Breast epithelium (tissue), 4 donors: Measurements from ENCODE around the gene MEPCE. TPM values are rescaled to one million over a fixed set of nuclear protein-coding genes. Genes with fewer than 3 reads are reported as not detected.

Experiments used
- DNase-seq, 2 donors: peaks; one replicate each; pipeline ENCODE4 v3.0.0-alpha.2; 2019; ENCODE audit warnings: low spot score in 2 of 2
- H3K27ac ChIP-seq, 2 donors: fragments of 200-600 bp; sonication (generic) in 1 of 2; one replicate each; pipeline ENCODE4 v1.5.1; 2016 to 2019; ENCODE audit warnings: mild to moderate bottlenecking in 1 of 2
- H3K27me3 ChIP-seq, 2 donors: fragments of 200-600 bp; sonication (generic) in 1 of 2; one replicate each; pipeline versions ENCODE4 v1.5.1 to v1.6.0; 2017 to 2019; ENCODE audit warnings: control low read depth in 1 of 2, mild to moderate bottlenecking in 1 of 2
- H3K36me3 ChIP-seq: fragments of 200-600 bp; one replicate; pipeline ENCODE4 v1.5.1; 2019
- H3K4me1 ChIP-seq, 2 donors: fragments of 200-600 bp; sonication (generic); one replicate each; pipeline ENCODE4 v1.5.1; 2016 to 2019; ENCODE audit warnings: control low read depth in 1 of 2
- H3K4me3 ChIP-seq, 3 donors: fragments of 200-600 bp; sonication (generic); 1 replicate in 2 of 3; 2 replicates in 1 of 3; pipeline ENCODE4 v1.5.1; 2016 to 2019; ENCODE audit warnings: mild to moderate bottlenecking in 3 of 3, moderate library complexity in 2 of 3
- H3K9me3 ChIP-seq, 2 donors: fragments of 200-600 bp; sonication (generic) in 1 of 2; one replicate each; pipeline ENCODE4 v1.5.1; 2016 to 2019; ENCODE audit warnings: control low read depth in 1 of 2
- POLR2A ChIP-seq: fragments of 450-650 bp; IDR thresholded peaks from one replicate; pipeline ENCODE4 v1.6.1; 2016; ENCODE audit warnings: antibody characterized with exemption, mild to moderate bottlenecking, moderate library complexity
- POLR2AphosphoS5 ChIP-seq, 3 donors: sonication (generic); formaldehyde crosslinking; IDR thresholded peaks; one replicate each; pipeline ENCODE4 v1.6.1; 2017; ENCODE audit warnings: antibody characterized with exemption in 3 of 3
- intact Hi-C: fragments of 100-400 bp; cut with DNase I; formaldehyde crosslinking; loops from one replicate; pipeline ENCODE4 v1.15.1; 2023; ENCODE audit warnings: low total_unique reads
- total RNA-seq, 3 donors: library from RNA; depleted of rRNA; stranded (reverse); fragments of >200 nt; gene quantifications; one replicate each; pipeline ENCODE4 v1.1.0, GENCODE V29; 2016
- TF ChIP-seq, protein P1 (sequence below), 3 donors: fragments of 450-650 bp; IDR thresholded peaks; one replicate each; pipeline ENCODE4 v1.5.1; 2016 to 2017; ENCODE audit warnings: antibody characterized with exemption in 3 of 3, mild to moderate bottlenecking in 3 of 3, moderate library complexity in 3 of 3

The MEPCE gene
- total RNA-seq, 3 donors from 2014 or later, result 26.5 to 41.4 (median 40.6) TPM

DNA sequence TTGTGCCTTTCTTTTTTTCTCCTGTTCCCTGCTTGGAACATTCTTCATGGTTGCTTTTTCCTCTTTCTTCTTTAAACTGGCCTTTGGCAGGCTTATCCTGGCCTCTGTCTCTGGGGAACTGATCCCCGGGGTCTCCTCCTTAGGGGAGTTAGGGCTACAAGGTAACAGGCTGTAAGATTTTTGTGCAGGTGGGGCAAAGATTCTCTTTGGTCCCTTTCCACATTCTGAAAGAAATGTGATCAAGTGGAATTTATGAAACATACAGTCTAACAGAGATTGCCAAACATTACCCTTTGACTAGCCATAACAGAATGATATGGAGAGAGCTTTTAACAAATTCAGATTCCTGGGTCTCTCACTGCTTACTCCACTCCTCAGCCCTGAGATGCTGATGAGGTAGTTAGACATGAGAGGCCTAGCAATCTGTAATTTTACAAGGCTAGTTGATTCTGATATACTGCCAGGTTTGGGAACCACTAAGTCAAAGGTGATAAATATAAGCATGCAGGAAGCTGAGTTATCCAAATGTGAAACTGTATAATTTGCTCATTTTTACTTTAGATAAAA lies 9.9 kb upstream of the MEPCE start:
- no peak for DNase-seq
- Histone ChIP-seq H3K9me3 (no peaks in the 10 kb centered on the region), H3K4me1 (no peaks in the 10 kb centered on the region), H3K27me3 (no peaks in the 10 kb centered on the region), H3K4me3 (no peak overlapping the region), H3K36me3 (no peaks in the 10 kb centered on the region), H3K27ac (no peak overlapping the region)
- TF ChIP-seq POLR2AphosphoS5 (IDR thresholded peaks at IDR 0.05) (no peak), POLR2A (no peak)
- intact Hi-C loops, result no loop called here

DNA sequence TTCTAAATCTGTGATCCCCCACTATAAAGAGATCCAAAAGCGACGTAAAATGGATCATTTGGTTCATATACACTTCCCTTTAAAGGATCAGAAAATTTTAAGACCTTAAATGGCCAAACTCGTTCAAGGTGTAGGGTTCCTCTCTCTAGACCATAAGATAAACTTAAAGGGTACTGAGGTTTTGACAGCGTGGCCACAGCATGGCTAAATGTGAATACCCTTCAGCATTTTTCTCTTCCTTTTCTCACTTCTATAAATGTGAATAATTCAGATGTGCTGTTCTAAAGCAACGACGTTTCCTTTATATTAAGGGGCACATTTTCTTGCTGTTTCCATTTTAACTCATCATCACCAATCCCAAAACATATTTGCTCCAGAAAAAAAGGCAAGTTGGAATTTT lies 6.3 kb upstream of the MEPCE start:
- Histone ChIP-seq H3K27ac (no peak overlapping the region), H3K4me3 (no peak overlapping the region), H3K27me3 (no peaks in the 10 kb centered on the region), H3K36me3 (no peaks in the 10 kb centered on the region), H3K4me1 (no peaks in the 10 kb centered on the region), H3K9me3 (no peaks in the 10 kb centered on the region)
- DNase-seq, result no peak
- TF ChIP-seq POLR2AphosphoS5 (IDR thresholded peaks at IDR 0.05) (no peak), POLR2A (no peak)
- TF ChIP-seq, protein P1, sequence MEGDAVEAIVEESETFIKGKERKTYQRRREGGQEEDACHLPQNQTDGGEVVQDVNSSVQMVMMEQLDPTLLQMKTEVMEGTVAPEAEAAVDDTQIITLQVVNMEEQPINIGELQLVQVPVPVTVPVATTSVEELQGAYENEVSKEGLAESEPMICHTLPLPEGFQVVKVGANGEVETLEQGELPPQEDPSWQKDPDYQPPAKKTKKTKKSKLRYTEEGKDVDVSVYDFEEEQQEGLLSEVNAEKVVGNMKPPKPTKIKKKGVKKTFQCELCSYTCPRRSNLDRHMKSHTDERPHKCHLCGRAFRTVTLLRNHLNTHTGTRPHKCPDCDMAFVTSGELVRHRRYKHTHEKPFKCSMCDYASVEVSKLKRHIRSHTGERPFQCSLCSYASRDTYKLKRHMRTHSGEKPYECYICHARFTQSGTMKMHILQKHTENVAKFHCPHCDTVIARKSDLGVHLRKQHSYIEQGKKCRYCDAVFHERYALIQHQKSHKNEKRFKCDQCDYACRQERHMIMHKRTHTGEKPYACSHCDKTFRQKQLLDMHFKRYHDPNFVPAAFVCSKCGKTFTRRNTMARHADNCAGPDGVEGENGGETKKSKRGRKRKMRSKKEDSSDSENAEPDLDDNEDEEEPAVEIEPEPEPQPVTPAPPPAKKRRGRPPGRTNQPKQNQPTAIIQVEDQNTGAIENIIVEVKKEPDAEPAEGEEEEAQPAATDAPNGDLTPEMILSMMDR (IDR thresholded peaks at IDR 0.05), result no peak
- intact Hi-C loops, result no loop called here

DNA sequence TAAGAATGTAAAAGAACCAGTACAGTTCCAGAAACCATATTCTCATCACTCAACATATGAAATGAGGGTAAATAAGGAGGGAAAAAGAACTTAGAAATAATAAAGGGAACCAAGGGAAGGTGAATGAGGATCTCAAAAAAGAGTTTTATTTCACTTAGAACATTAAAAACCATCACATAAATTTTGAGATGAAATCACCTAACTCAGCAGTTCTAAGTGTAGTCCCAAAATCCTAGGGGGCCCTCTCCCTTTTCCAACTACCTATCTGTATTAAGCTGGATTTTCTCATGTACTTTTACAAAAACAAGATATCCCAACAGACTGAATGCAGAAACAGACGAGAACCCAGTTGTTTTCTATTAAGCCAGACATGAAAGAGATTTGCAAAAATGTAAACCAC lies 4.3 kb upstream of the MEPCE start:
- intact Hi-C loops, result no loop called here
- DNase-seq, result no peak

DNA sequence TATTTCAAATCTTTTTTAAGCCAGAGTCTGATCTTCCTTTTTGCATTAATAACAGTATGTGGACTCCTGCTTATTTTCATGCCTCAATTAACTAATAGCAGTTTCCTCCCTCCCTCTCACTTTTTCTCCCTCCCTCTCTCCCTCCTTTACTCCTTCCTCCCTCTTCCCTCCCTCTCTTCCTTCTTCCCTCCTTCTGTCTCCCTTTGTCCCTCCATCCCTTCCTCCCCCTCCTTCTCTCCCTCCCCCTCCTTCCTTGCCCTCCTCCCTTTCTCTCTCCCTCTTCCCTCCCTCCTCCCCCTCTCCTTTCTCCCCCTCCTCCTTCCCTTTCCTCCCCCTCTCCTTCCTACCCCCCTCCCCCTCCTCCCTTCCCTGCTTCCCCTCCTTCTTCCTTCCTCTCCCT lies 3.1 kb upstream of the MEPCE start:
- Histone ChIP-seq H3K9me3 (no peaks in the 10 kb centered on the region), H3K4me3 (no peak overlapping the region), H3K27ac (no peak overlapping the region), H3K36me3 (no peaks in the 10 kb centered on the region), H3K4me1 (peaks cover 8 to 9% of the 10 kb centered on the region in 2 donors), H3K27me3 (no peaks in the 10 kb centered on the region)
- DNase-seq, result no peak
- intact Hi-C loops, result no loop called here
- TF ChIP-seq POLR2A, result no peak

More for the DNA sequence above, 4.3 kb upstream of the MEPCE start:
- no peaks in the 10 kb centered on the region for H3K4me1 ChIP-seq
- no peaks in the 10 kb centered on the region for H3K9me3 ChIP-seq
- H3K4me3 ChIP-seq, result no peak overlapping the region
- H3K27me3 ChIP-seq, result no peaks in the 10 kb centered on the region
- H3K27ac ChIP-seq, result no peak overlapping the region
- H3K36me3 ChIP-seq, result no peaks in the 10 kb centered on the region
- TF ChIP-seq POLR2AphosphoS5 (IDR thresholded peaks at IDR 0.05), result no peak
- TF ChIP-seq, protein P1 (IDR thresholded peaks at IDR 0.05), result no peak
- no peak for TF ChIP-seq POLR2A

DNA sequence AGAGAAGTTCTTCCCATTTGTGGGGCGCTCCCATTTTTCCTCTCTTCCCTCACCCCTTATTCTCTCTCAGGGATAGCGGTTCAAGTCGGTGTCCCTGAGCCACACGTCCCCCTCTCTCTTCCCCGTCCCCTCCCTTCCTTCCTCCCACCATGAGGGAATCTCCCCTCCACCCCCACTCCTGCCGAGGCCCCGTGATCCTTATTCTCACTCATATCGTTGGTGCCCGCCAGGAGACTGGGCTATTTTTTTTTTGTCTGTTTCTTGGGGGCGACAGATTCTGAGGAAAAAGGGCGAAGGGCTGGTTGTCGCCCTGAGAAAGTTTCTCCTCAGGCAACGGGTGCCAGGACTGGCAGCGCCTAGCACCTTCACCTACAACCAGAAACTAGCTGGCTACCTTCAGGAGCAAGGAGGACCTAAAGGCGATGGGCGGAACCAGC lies 1.9 kb upstream of the MEPCE start:
- intact Hi-C loops, result no loop called here
- DNase-seq, result no peak
- no peaks in the 10 kb centered on the region for H3K36me3 ChIP-seq
- peaks cover 8 to 18% of the 10 kb centered on the region in 2 donors for H3K4me1 ChIP-seq
- peak overlapping the region; percentile 85 to 98 (median 88) for H3K4me3 ChIP-seq
- H3K27me3 ChIP-seq, result no peaks in the 10 kb centered on the region
- TF ChIP-seq POLR2A (no peak), POLR2AphosphoS5 (IDR thresholded peaks at IDR 0.05) (peak in 1 of 3 donors; percentile 1)
- no peaks in the 10 kb centered on the region for H3K9me3 ChIP-seq
- H3K27ac ChIP-seq, result peak overlapping the region; percentile 99 to 100

GRCh38 chr7:100428199-100428966 lies 1.2 kb upstream of the MEPCE start, which contains the start of gene ZCWPW1:
Gene ZCWPW1 (minus strand): TSS chr7:100428703. CDS start chr7:100420649, 8,054 bp downstream.
- no peaks in the 10 kb centered on the region for H3K9me3 ChIP-seq
- DNase-seq, result peak; percentile 96 to 97
- H3K36me3 ChIP-seq, result no peaks in the 10 kb centered on the region
- intact Hi-C loops, result no loop called here
- no peaks in the 10 kb centered on the region for H3K27me3 ChIP-seq
- peaks cover 8 to 20% of the 10 kb centered on the region in 2 donors for H3K4me1 ChIP-seq
- peak within 1 kb of the TSS; percentile 85 to 98 (median 88) for H3K4me3 ChIP-seq
- H3K27ac ChIP-seq, result peak within 1 kb of the TSS; percentile 99 to 100
- TF ChIP-seq POLR2A (peak; percentile 99), POLR2AphosphoS5 (IDR thresholded peaks at IDR 0.05) (peak; percentile 99 to 100 (median 100))
- TF ChIP-seq, protein P1 (IDR thresholded peaks at IDR 0.05), result no peak
